Measurements from ENCODE around the gene PLCG1.

- TF ChIP-seq CTCF (IDR thresholded peaks at IDR 0.05; ENCODE audit: low read depth, low read length, missing input control) (no peak), YY1 (IDR thresholded peaks at IDR 0.05) (no peak), HNF4G (IDR thresholded peaks at IDR 0.05) (no peak), MAX (IDR thresholded peaks at IDR 0.05) (no peak), REST (IDR thresholded peaks at IDR 0.05) (no peak), GABPA (IDR thresholded peaks at IDR 0.05 in 1 of 2, conservative IDR thresholded peaks at IDR 0.05 in 1 of 2) (no peak), ATF3 (IDR thresholded peaks at IDR 0.05) (no peak), RXRA (IDR thresholded peaks at IDR 0.05) (no peak), FOXA2 (IDR thresholded peaks at IDR 0.05) (no peak), RAD21 (IDR thresholded peaks at IDR 0.05) (no peak), JUND (IDR thresholded peaks at IDR 0.05) (no peak), HNF4A (conservative IDR thresholded peaks at IDR 0.05) (no peak), SP1 (IDR thresholded peaks at IDR 0.05) (no peak), EGR1 (IDR thresholded peaks at IDR 0.05; ENCODE audit: low read depth in 2 of 2) (no peak)
Observed at GRCh38 chr20:41161886-41162285, 24.5 kb downstream of the PLCG1 start.

Measured in liver (tissue), 3 donors.